ENCODE results near the gene HOXA9.

HOXA9 gene

GRCh38 chr7:27200761-27201579 is 35.6 kb upstream of the HOXA9 start:
- DNase-seq = no peak

DNA sequence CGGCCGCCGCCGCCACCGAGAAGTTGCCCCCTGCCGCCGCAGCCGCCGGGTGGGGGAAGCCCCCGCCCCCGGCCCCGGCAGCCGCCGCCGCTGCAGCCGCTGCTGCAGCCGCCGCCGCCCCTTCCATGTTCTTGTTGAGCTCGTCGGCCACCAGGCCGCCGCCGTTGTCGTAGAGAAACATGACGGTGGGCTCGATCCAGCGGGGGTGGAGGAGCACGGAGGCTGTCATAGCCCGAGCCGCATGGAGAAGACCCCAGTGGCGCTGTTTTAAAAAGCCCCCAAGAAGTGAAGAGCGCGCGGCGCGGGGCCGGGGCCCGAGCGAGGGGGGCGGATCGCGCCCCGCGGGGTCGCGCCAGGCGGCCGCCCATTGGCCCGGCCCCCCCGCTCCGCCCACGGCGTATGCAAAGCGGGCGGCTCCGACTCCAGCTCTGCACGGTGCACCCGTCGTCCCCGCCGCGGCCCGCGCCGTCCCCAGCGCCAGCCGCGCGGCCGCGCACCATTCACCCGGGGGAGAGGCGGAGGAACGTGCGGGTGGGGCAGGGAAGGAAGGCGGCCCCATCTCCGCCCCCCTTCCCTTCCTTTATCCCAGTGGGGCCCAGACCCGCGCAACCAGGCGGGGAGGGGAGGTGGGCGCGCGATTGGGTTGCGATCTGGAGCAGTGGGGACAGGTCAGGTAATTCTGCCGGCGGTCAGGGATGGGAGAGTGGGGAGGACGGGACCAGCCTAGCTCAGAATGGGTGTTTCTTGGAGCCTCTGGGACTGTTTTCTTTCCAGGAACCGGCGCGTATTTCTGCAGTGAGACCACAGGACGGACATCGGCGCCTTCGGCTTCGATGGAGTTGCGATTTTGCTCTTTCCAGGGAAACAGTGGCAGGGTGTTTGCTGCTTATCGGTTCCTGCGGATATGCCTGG is 34.8 kb upstream of the HOXA9 start, which contains the start of gene HOXA13:
Gene HOXA13 (minus strand): TSS at position 243 of the 912 bp plus-strand sequence. CDS start 14 bp downstream, at position 229.
- DNase-seq = peak; percentile 70

GRCh38 chr7:27198871-27199801 is 33.8 kb upstream of the HOXA9 start:
- peak; percentile 31 for DNase-seq

DNA sequence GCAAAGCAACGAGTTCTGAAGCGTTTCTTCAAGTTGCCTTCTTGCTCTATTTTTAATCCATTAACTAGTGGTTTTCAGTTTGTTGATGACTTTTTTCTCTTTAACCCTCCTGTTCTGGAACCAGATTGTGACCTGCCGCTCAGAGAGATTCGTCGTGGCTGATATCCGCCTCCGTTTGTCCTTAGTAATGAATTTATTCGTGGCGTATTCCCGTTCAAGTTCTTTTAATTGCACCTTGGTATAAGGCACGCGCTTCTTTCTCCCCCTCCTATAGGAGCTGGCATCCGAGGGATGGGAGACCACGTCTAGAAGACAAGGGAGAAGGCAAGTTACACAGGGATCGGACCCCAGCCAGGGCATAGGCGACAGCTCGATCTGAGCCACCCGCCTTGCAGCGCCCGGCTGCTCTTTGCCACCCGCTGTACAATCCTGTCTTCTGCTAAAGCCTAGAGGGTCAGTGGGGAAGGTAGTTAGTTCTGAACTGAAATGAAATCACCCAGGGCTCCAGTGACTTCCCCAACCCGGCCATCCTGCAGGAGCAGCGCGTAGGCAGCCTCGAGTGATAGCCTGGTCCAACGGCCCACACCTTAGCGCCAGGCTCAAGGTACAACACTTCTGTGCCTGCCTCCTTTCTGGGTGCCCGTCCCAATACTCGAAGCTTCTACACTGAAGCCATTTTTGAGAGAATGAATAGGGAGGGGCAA is 33.0 kb upstream of the HOXA9 start:
- DNase-seq = no peak

GRCh38 chr7:27197137-27198042 is 32.1 kb upstream of the HOXA9 start:
- DNase-seq = no peak

DNA sequence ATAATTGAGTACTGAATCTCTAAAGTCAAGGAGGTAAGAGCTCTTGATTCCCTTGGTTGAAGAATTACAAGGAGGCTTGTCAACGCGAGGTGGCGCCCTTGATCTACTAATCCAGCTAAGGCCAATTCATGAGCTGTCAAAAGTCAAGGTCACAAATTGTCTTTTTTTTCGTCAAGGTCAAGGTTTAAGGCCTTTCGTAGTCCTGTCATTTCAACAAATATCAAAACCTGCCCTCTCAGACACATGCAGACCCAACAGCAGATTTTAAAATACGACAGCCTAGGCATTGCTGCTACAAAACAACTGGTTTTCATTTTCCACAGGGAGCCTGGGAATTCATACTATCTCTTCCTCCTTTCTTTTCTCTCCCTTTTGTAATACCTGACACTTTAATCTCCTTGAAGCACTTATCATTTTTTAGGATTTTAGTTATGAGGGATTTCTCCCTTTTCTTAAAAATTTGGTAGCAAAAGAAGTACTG is 31.0 kb upstream of the HOXA9 start:
- peak; percentile 80 for DNase-seq

- DNase-seq = no peak
Observed at GRCh38 chr7:27194686-27195379, 29.5 kb upstream of the HOXA9 start.

DNA sequence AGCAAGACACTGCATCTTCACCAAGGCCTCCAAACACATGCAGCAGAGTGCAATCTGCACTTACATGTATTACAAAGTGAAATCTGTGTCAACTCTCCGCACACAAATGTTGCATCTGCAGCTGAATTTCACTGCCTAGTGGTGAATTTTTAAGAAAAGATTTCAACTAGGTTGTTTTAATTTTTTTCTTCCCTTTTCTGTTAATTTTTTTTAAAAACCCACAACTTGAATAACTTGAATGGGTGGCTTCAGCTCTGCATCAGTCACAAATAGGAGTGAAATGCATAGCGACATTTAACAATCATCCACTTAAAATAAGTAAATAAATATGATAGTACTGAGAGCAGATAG is 28.6 kb upstream of the HOXA9 start:
- no peak for DNase-seq

DNA sequence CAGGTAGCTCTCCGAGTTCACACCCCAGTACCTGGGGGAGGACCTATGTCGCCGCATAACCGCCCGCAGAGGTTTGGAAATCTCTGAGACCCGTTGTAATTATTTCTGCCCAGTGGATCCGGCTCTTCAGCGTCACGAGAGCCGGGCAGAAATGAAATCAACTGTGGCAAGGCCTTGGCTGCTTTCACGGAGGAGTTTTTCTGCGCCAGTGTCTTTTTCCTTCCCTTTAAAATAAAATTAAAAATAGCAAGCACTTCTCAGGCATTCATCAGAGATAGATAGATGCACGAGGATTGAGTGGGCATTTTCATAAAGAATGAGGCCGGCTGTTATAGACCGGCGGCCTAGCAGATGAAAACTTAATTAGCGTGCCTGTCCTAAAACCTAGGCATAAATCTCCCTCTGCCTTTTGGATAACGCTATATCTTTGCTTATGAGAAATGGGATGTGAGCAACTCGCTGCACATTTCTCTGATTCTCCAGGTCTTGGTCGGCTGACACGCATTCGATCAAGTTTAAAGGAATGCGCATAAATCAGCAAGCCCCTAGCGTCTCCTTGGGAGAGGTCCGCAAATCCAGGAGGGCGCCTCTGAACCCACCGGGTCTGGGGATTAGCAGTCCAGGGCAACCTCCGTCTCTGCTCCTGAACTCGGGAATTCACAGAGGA is 28.1 kb upstream of the HOXA9 start:
- no peak for DNase-seq

GRCh38 chr7:27192546-27193334 is 27.4 kb upstream of the HOXA9 start:
- no peak for DNase-seq

DNA sequence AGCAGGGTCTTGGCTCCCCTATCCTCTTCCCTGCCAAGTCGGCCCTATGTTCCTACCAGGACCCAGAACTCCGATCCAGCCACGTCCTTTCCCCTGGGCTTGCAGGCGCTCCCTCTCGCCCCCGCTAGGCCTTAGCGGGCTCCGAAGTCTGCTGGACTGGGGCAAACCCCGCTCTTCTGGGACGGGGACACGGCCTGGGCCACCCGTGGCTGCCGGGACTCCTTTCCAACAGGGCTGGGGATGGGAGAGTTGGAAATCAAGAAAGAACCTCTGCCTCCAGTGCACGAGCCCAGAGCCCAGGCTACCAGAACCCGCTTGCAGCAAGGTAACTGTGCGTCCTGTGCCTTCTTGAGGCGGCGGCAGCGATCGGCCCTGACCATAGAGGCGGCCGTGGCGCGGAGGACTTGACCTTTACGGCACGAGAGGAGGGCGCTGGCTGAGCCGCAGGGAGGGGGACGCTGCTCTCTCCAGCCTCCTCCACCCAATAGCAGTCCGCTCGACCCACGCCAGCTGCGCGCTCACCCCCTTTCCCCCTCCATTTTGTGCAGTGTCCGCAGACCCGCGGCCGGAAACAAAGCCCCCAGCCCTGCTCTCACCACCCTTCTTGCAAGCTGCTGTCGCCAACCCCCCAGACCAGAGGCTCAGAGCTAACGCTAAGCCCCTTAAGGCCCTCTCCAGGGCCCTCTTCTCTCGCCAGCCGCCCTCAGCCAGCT is 26.7 kb upstream of the HOXA9 start:
- DNase-seq = no peak

GRCh38 chr7:27191161-27191731 is 25.9 kb upstream of the HOXA9 start:
- DNase-seq = no peak

- no peak for DNase-seq
Observed at GRCh38 chr7:27189997-27190748, 24.8 kb upstream of the HOXA9 start.

- no peak for DNase-seq
Observed at GRCh38 chr7:27189295-27189996, 24.1 kb upstream of the HOXA9 start.

GRCh38 chr7:27188386-27189294 is 23.3 kb upstream of the HOXA9 start:
- no peak for DNase-seq

Measured in NCI-H345 (cell line).